ENCODE measurements around the gene COPRS.

DNA sequence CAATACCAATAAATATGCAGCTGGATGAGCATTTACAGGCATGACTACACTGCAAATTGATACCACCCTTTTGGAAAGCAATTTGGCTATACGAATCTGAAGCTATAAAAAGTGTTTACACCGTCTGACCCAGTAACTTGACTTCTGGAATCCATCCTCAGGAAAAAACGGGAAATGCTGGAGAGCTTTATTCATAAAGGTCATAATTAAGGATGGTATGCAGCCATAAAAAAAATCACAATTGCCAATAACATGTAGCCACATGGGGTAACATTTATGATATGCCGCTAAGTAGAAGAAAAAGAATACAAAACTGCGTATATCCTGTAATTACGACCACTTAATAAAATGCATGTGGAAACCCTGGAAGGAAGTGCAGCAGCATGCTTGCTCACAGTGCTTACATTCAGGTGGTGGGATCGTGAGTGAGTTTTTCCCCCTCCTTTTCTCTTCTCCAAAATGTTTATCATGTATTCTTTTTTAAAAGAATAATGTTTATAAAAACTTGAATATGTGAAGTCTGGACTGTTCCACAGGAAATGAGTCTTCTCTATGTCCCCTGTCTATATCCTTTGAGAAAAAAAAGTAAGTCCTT lies 34.2 kb downstream of the COPRS start:
- TF ChIP-seq SUZ12 (IDR thresholded peaks at IDR 0.05) (no peak), ARNT (IDR thresholded peaks at IDR 0.05) (no peak), FOXM1 (IDR thresholded peaks at IDR 0.05; ENCODE audit: borderline replicate concordance) (no peak), BHLHE40 (IDR thresholded peaks at IDR 0.05; ENCODE audit: borderline replicate concordance) (no peak), FOXA1 (IDR thresholded peaks at IDR 0.05) (no peak), ELF4 (IDR thresholded peaks at IDR 0.05) (no peak), SP1 (IDR thresholded peaks at IDR 0.05) (no peak), PKNOX1 (IDR thresholded peaks at IDR 0.05) (no peak)
